SK-N-SH (cell line): ENCODE results near the gene SH3GL2. TPM values are rescaled to one million over a fixed set of nuclear protein-coding genes. Genes with fewer than 3 reads are reported as not detected.

Experiments
- CTCF ChIA-PET: fragments of 300-600, 350-600 bp; formaldehyde crosslinking; extraction: SDS; loops from one replicate; lab custom pipeline; 2021; lab: Yijun Ruan, JAX
- POLR2A ChIA-PET: fragments of 350-600 bp; sonication (Branson Sonifier 250); formaldehyde crosslinking; extraction: SDS; loops from one replicate; lab custom pipeline; 2020; ENCODE audit warnings: antibody characterized with exemption, inconsistent platforms; lab: Yijun Ruan, JAX
- DNase-seq: peaks from one replicate; pipeline ENCODE4 v3.0.0; 2012
- H2AFZ ChIP-seq: fragments of 200-600 bp; sonication (generic); 2 replicates; pipeline ENCODE4 v1.8.1; 2016; ENCODE audit warnings: antibody characterized with exemption, mild to moderate bottlenecking, low read depth
- H3F3A ChIP-seq: fragments of 200-600 bp; sonication (generic); replicated peaks from 2 replicates; pipeline ENCODE3; 2016; ENCODE audit warnings: antibody characterized with exemption, mild to moderate bottlenecking; ENCODE audit not compliant: insufficient read depth
- H3K27ac ChIP-seq, 2 experiments: fragments of 200-500 bp in 1 of 2; fragments of 200-600 bp in 1 of 2; sonication (Bioruptor generic) in 1 of 2; sonication (generic), shearing (Covaris generic) in 1 of 2; 2 replicates each; pipeline versions ENCODE4 v1.5.1 to v1.6.1; 2014 to 2016; ENCODE audit warnings: low read depth in 2 of 2, inconsistent platforms in 1 of 2, low read length in 1 of 2, mild to moderate bottlenecking in 1 of 2, mixed read lengths in 1 of 2
- H3K27me3 ChIP-seq: fragments of 200-600 bp; sonication (generic), shearing (Covaris generic); 2 replicates; pipeline ENCODE4 v1.6.1; 2016; ENCODE audit warnings: mixed run types; ENCODE audit not compliant: insufficient read depth
- H3K36me3 ChIP-seq, 2 experiments: fragments of 200-500 bp in 1 of 2; fragments of 200-600 bp in 1 of 2; sonication (Bioruptor generic) in 1 of 2; sonication (generic) in 1 of 2; replicated peaks in 1 of 2; 2 replicates each; pipeline versions ENCODE3 to v1.5.1; 2014 to 2016; ENCODE audit warnings: low read length in 1 of 2, mild to moderate bottlenecking in 1 of 2; ENCODE audit not compliant: insufficient read depth in 2 of 2, control insufficient read depth in 1 of 2
- H3K4me1 ChIP-seq, 2 experiments: fragments of 200-500 bp in 1 of 2; fragments of 200-600 bp in 1 of 2; sonication (Bioruptor generic) in 1 of 2; sonication (generic), shearing (Covaris generic) in 1 of 2; 2 replicates each; pipeline versions ENCODE4 v1.5.1 to v1.6.1; 2014 to 2016; ENCODE audit warnings: low read depth in 1 of 2, low read length in 1 of 2, mixed run types in 1 of 2; ENCODE audit not compliant: insufficient read depth in 2 of 2, control insufficient read depth in 1 of 2
- H3K4me2 ChIP-seq: fragments of 200-600 bp; sonication (generic), shearing (Covaris generic); 2 replicates; pipeline ENCODE4 v1.6.1; 2017; ENCODE audit warnings: mixed run types
- H3K4me3 ChIP-seq, 2 experiments: fragments of 200-500 bp in 1 of 2; fragments of 200-600 bp in 1 of 2; sonication (Bioruptor generic) in 1 of 2; sonication (generic), shearing (Covaris generic) in 1 of 2; 2 replicates each; pipeline versions ENCODE4 v1.5.1 to v1.8.1; 2014 to 2016; ENCODE audit warnings: low read depth in 2 of 2, inconsistent platforms in 1 of 2, low read length in 1 of 2, mild to moderate bottlenecking in 1 of 2, mixed read lengths in 1 of 2, moderate library complexity in 1 of 2
- H3K79me2 ChIP-seq: fragments of 200-600 bp; sonication (generic); 2 replicates; pipeline ENCODE4 v1.8.1; 2017; ENCODE audit warnings: mild to moderate bottlenecking; ENCODE audit not compliant: insufficient read depth
- H3K9ac ChIP-seq: fragments of 200-600 bp; sonication (generic); 2 replicates; pipeline ENCODE4 v1.6.1; 2017; ENCODE audit warnings: mixed run types
- H3K9me2 ChIP-seq: fragments of 200-600 bp; sonication (generic); 2 replicates; pipeline ENCODE4 v1.6.1; 2017; ENCODE audit warnings: mixed run types
- H3K9me3 ChIP-seq: fragments of 200-600 bp; sonication (generic); 2 replicates; pipeline ENCODE4 v1.6.1; 2017; ENCODE audit warnings: mixed run types, mild to moderate bottlenecking, moderate library complexity
- H4K20me1 ChIP-seq: fragments of 200-600 bp; sonication (generic); 2 replicates; pipeline ENCODE4 v1.6.1; 2017; ENCODE audit warnings: mild to moderate bottlenecking, mixed run types; ENCODE audit not compliant: insufficient read depth
- CTCF ChIP-seq: fragments of 200-600 bp; sonication (generic); IDR thresholded peaks from 2 replicates; pipeline ENCODE4 v1.6.1; 2017; ENCODE audit warnings: antibody characterized with exemption, mild to moderate bottlenecking, moderate library complexity
- ELF1 ChIP-seq: IDR thresholded peaks from 2 replicates; pipeline ENCODE4 v1.4.0; 2012
- EP300 ChIP-seq, 2 experiments: IDR thresholded peaks; 2 replicates each; pipeline versions ENCODE4 v1.4.0 to v1.6.1; 2012; ENCODE audit warnings: borderline replicate concordance in 1 of 2, low read depth in 1 of 2, low read length in 1 of 2
- EZH2phosphoT487 ChIP-seq: fragments of 200-600 bp; sonication (generic); IDR thresholded peaks from 2 replicates; pipeline ENCODE4 v1.6.1; 2017; ENCODE audit warnings: low read depth, mixed run types, mild to moderate bottlenecking, antibody characterized with exemption, moderate library complexity, borderline replicate concordance
- FOXJ3 ChIP-seq: sonication (generic); formaldehyde crosslinking; IDR thresholded peaks from 2 replicates; pipeline ENCODE4 v1.5.1; 2020; ENCODE audit warnings: mild to moderate bottlenecking, missing genetic modification reagents
- FOXM1 ChIP-seq: IDR thresholded peaks from 2 replicates; pipeline ENCODE4 v1.4.0; 2012; ENCODE audit warnings: low read depth, mild to moderate bottlenecking
- GABPA ChIP-seq: IDR thresholded peaks from 2 replicates; pipeline ENCODE4 v1.4.0; 2012; ENCODE audit warnings: low read depth, mild to moderate bottlenecking
- JUND ChIP-seq: IDR thresholded peaks from 2 replicates; pipeline ENCODE4 v1.4.0; 2012
- MXI1 ChIP-seq: IDR thresholded peaks from 2 replicates; pipeline ENCODE4 v1.6.1; 2012; ENCODE audit warnings: mild to moderate bottlenecking, low read depth, low read length, improper control_type of control experiment
- NFIC ChIP-seq: IDR thresholded peaks from 2 replicates; pipeline ENCODE4 v1.4.0; 2012; ENCODE audit warnings: borderline replicate concordance
- NRF1 ChIP-seq: IDR thresholded peaks from 2 replicates; pipeline ENCODE4 v1.6.1; 2012; ENCODE audit warnings: low read depth, mild to moderate bottlenecking, low read length
- POLR2AphosphoS5 ChIP-seq: IDR thresholded peaks from 2 replicates; pipeline ENCODE4 v1.6.1; 2012; ENCODE audit warnings: low read depth, low read length
- RFX5 ChIP-seq: IDR thresholded peaks from 2 replicates; pipeline ENCODE4 v1.6.1; 2012; ENCODE audit warnings: mild to moderate bottlenecking, improper control_type of control experiment, low read length
- RXRA ChIP-seq: IDR thresholded peaks from 2 replicates; pipeline ENCODE4 v1.4.0; 2012; ENCODE audit warnings: low read depth, mild to moderate bottlenecking, borderline replicate concordance
- SMC3 ChIP-seq: IDR thresholded peaks from 2 replicates; pipeline ENCODE4 v1.6.1; 2012; ENCODE audit warnings: low read depth, low read length, improper control_type of control experiment
- TAF1 ChIP-seq: IDR thresholded peaks from 2 replicates; pipeline ENCODE4 v1.6.1; 2012; ENCODE audit warnings: low read depth, mild to moderate bottlenecking, low read length, moderate library complexity, borderline replicate concordance
- TCF12 ChIP-seq: IDR thresholded peaks from 2 replicates; pipeline ENCODE4 v1.4.0; 2012
- TEAD4 ChIP-seq: IDR thresholded peaks from 2 replicates; pipeline ENCODE4 v1.4.0; 2012; ENCODE audit warnings: mild to moderate bottlenecking, borderline replicate concordance; ENCODE audit not compliant: insufficient read depth
- ZBTB33 ChIP-seq: IDR thresholded peaks from 2 replicates; pipeline ENCODE4 v1.4.0; 2012; ENCODE audit warnings: low read depth, borderline replicate concordance
- WGBS: methylation state at CpG from one replicate; pipeline ENCODE4 v1.1.6; 2017; ENCODE audit warnings: low lambda C conversion rate; 5-methylcytosine and 5-hydroxymethylcytosine counted together
- polyA plus RNA-seq, 3 experiments: library from polyadenylated mRNA; depleted of rRNA; stranded (reverse); fragments of >200 nt; gene quantifications; 2 replicates each; pipeline ENCODE4 v1.2.3, GENCODE V29; 2012

The SH3GL2 gene
- polyA plus RNA-seq, 1 of the 3 experiments (the other 2 are of a cell fraction), result 0.05 TPM

- no peak for TF ChIP-seq TCF12
- no peak for TF ChIP-seq EP300 (IDR thresholded peaks at IDR 0.05; ENCODE audit: borderline replicate concordance in 1 of 2, low read depth in 1 of 2, low read length in 1 of 2)
- no peak for TF ChIP-seq ELF1
- TF ChIP-seq CTCF, result no peak
- TF ChIP-seq JUND, result no peak
- no peak for TF ChIP-seq RXRA
- no peak for TF ChIP-seq SMC3
- no peak for TF ChIP-seq RFX5
- no peak for TF ChIP-seq NFIC
- no peak for TF ChIP-seq FOXM1
- TF ChIP-seq FOXJ3 (CRISPR knock-in tag), result no peak
- no peak for TF ChIP-seq NRF1
- TF ChIP-seq GABPA, result no peak
Measured at GRCh38 chr9:17721954-17722353, 143.1 kb downstream of the SH3GL2 start (continued).

- Histone ChIP-seq H3K27ac (no peak overlapping the region), H3K9me2 (no peaks in the 10 kb centered on the region), H3K4me3 (no peak overlapping the region), H3K9ac (no peak overlapping the region), H3K4me1 (no peaks in the 10 kb centered on the region), H3K79me2 (no peaks in the 10 kb centered on the region), H2AFZ (no peak overlapping the region)
- CTCF ChIA-PET, result no interaction called here
- WGBS, result 0% methylated on average over 2 of the region's 2 CpGs
- TF ChIP-seq JUND (no peak), POLR2AphosphoS5 (no peak), TAF1 (no peak), EZH2phosphoT487 (no peak), ZBTB33 (no peak), NRF1 (no peak), TEAD4 (no peak), MXI1 (no peak), RXRA (no peak)
- TF ChIP-seq, all 33 proteins: peak for 0
- H4K20me1 ChIP-seq, result no peaks in the 10 kb centered on the region
- POLR2A ChIA-PET, result no interaction called here
- no peak for DNase-seq
- H3F3A ChIP-seq, result no peaks in the 10 kb centered on the region
- H3K4me2 ChIP-seq, result no peak overlapping the region
- H3K36me3 ChIP-seq, result no peaks in the 10 kb centered on the region
- no peaks in the 10 kb centered on the region for H3K9me3 ChIP-seq
- no peaks in the 10 kb centered on the region for H3K27me3 ChIP-seq
Measured at GRCh38 chr9:17723656-17724055, 144.8 kb downstream of the SH3GL2 start.
